ENCODE results near the gene CTDSP2. TPM values are rescaled to one million over a fixed set of nuclear protein-coding genes. Genes with fewer than 3 reads are reported as not detected.
"Not testable (repeated sequence)": the region's sequence is repeated elsewhere in the genome, so short reads cannot be mapped to it uniquely, and the experiment has no call there.

CTDSP2 gene
- total RNA-seq, 1 experiment from 2014 or later: 14.2 TPM

GRCh38 chr12:57821015-57821414 is 25.5 kb downstream of the CTDSP2 start:
- H4K20me1 ChIP-seq (ENCODE audit: insufficient read depth, low read depth, low read length); H3K9me3 ChIP-seq (ENCODE audit: low read length); DNase-seq; H3K9me2 ChIP-seq (replicated peaks; ENCODE audit: insufficient read depth, low read length); H2AFZ ChIP-seq (ENCODE audit: low read length); H3K36me3 ChIP-seq (ENCODE audit: insufficient read depth, low read length); H3K27me3 ChIP-seq (ENCODE audit: low read length); H3K4me2 ChIP-seq (ENCODE audit: low read depth, low read length, poor library complexity, severe bottlenecking); H3K79me2 ChIP-seq (ENCODE audit: low read length); H3K4me1 ChIP-seq (ENCODE audit: low read length); H3K27ac ChIP-seq (ENCODE audit: low read length); H3K4me3 ChIP-seq (ENCODE audit: low read length); H3K9ac ChIP-seq (ENCODE audit: low read length): not testable (repeated sequence)

DNA sequence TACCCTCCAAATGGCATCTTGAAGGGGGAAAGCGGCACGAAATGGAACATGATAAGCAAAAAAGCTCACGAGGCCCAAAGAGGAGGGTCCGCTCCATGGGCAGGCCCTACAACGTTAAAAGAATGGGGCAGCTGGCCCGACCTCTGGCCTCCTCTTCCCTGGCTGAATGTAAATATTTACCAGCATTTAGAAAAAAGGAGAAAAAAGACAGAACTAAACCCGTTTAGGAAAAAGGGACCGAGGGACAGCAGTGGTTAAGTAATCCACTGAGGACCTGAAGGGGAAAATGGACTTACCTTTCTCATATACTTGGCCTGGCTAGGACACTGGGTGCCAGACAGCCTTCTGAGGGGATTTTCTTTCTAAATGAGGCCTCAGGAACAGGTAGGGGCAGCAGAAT is 26.4 kb downstream of the CTDSP2 start:
- H4K20me1 ChIP-seq (ENCODE audit: insufficient read depth, low read depth, low read length); H3K27ac ChIP-seq (ENCODE audit: low read length); DNase-seq; H3K4me2 ChIP-seq (ENCODE audit: low read depth, low read length, poor library complexity, severe bottlenecking); H3K4me3 ChIP-seq (ENCODE audit: low read length); H3K79me2 ChIP-seq (ENCODE audit: low read length); H3K9ac ChIP-seq (ENCODE audit: low read length); H3K9me2 ChIP-seq (replicated peaks; ENCODE audit: insufficient read depth, low read length); H3K27me3 ChIP-seq (ENCODE audit: low read length); H3K36me3 ChIP-seq (ENCODE audit: insufficient read depth, low read length); H2AFZ ChIP-seq (ENCODE audit: low read length); H3K4me1 ChIP-seq (ENCODE audit: low read length); H3K9me3 ChIP-seq (ENCODE audit: low read length): not testable (repeated sequence)

DNA sequence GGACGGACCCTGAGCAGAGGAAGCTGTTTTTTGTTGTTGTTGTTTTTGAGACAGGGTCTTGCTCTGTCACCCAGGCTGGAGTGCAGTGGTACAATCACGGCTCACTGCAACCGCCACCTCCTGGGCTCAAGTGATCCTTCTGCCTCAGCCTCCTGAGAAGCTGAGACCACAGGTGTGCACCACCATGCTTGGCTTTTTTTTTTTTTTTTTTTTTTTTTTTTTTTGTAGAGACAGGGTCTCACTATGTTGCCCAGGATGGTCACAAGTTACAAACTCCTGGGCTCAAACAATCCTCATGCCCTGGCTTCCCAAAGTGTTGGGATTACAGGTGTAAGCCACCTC is 28.6 kb downstream of the CTDSP2 start:
- not testable (repeated sequence) for H4K20me1 ChIP-seq (ENCODE audit: insufficient read depth, low read depth, low read length); H3K9me3 ChIP-seq (ENCODE audit: low read length); H3K79me2 ChIP-seq (ENCODE audit: low read length); H3K4me2 ChIP-seq (ENCODE audit: low read depth, low read length, poor library complexity, severe bottlenecking); H2AFZ ChIP-seq (ENCODE audit: low read length); H3K4me1 ChIP-seq (ENCODE audit: low read length); DNase-seq; H3K9ac ChIP-seq (ENCODE audit: low read length); H3K4me3 ChIP-seq (ENCODE audit: low read length); H3K27me3 ChIP-seq (ENCODE audit: low read length); H3K9me2 ChIP-seq (replicated peaks; ENCODE audit: insufficient read depth, low read length); H3K36me3 ChIP-seq (ENCODE audit: insufficient read depth, low read length); H3K27ac ChIP-seq (ENCODE audit: low read length)

DNA sequence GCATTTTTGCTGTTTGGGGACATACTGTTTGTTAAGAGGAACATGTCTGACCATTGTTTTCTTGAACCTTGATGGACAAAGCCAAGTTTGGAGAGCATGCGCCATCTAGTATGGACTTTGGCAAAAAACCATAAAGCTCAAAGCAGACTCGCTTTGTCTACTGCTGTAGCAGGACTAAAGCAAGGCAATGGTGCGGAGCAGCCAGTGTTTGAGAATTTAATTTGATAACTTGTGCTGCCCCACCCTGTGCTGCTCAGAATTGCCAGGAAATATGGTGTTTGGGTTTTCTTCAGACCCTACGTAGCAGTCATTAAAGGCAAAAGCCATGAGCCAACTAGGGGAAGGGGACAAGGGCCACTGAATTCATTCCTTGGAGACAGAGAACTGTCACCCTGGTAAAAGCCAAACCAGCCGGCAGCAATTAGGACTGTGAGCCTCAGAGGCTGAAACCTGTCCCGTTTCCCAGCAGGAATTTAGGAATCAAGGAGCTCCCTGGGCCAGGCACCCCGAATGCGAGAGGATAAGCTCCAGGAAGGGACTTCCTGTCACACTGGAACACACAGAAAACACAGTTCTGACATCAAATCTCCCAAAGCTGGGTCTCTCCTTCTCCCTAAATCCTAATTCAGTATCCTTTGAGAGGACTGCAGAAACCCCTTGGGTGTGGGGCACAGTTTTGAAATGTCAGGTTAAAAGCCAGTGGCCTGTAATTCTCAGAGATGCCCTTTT is 29.1 kb downstream of the CTDSP2 start:
- peaks cover 6% of the 10 kb centered on the region for H3K4me1 ChIP-seq (ENCODE audit: low read length)
- H3K4me3 ChIP-seq (ENCODE audit: low read length): no peak overlapping the region
- DNase-seq: no peak
- no peaks in the 10 kb centered on the region for H3K9me3 ChIP-seq (ENCODE audit: low read length)
- H3K4me2 ChIP-seq (ENCODE audit: low read depth, low read length, poor library complexity, severe bottlenecking): no peak overlapping the region
- H4K20me1 ChIP-seq (ENCODE audit: insufficient read depth, low read depth, low read length): no peaks in the 10 kb centered on the region
- H3K27ac ChIP-seq (ENCODE audit: low read length): no peak overlapping the region
- H3K79me2 ChIP-seq (ENCODE audit: low read length): no peaks in the 10 kb centered on the region
- no peaks in the 10 kb centered on the region for H3K36me3 ChIP-seq (ENCODE audit: insufficient read depth, low read length)
- H3K9me2 ChIP-seq (replicated peaks; ENCODE audit: insufficient read depth, low read length): no peaks in the 10 kb centered on the region
- H2AFZ ChIP-seq (ENCODE audit: low read length): no peak overlapping the region
- no peak overlapping the region for H3K9ac ChIP-seq (ENCODE audit: low read length)
- H3K27me3 ChIP-seq (ENCODE audit: low read length): no peaks in the 10 kb centered on the region

DNA sequence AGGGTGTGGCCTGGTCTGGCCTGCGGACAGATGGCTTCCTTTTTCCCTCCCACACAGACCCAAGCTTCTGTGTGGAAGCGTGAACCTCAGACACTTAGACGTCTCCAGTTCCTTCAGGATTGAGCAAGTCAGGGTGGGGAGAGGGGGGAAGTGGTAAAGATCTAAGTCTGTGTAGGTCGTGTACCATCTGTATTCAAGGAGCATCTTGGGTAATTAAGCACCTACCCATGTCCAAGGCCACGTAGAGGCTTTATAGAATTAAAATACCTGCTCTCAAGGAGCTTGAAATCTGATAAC is 29.7 kb downstream of the CTDSP2 start:
- no peaks in the 10 kb centered on the region for H3K36me3 ChIP-seq (ENCODE audit: insufficient read depth, low read length)
- no peak for DNase-seq
- no peak overlapping the region for H2AFZ ChIP-seq (ENCODE audit: low read length)
- no peak overlapping the region for H3K27ac ChIP-seq (ENCODE audit: low read length)
- H3K9me2 ChIP-seq (replicated peaks; ENCODE audit: insufficient read depth, low read length): no peaks in the 10 kb centered on the region
- H3K27me3 ChIP-seq (ENCODE audit: low read length): no peaks in the 10 kb centered on the region
- H3K79me2 ChIP-seq (ENCODE audit: low read length): no peaks in the 10 kb centered on the region
- H3K4me2 ChIP-seq (ENCODE audit: low read depth, low read length, poor library complexity, severe bottlenecking): no peak overlapping the region
- H3K9ac ChIP-seq (ENCODE audit: low read length): no peak overlapping the region
- no peaks in the 10 kb centered on the region for H4K20me1 ChIP-seq (ENCODE audit: insufficient read depth, low read depth, low read length)
- no peaks in the 10 kb centered on the region for H3K9me3 ChIP-seq (ENCODE audit: low read length)
- H3K4me1 ChIP-seq (ENCODE audit: low read length): peaks cover 6% of the 10 kb centered on the region
- no peak overlapping the region for H3K4me3 ChIP-seq (ENCODE audit: low read length)

DNA sequence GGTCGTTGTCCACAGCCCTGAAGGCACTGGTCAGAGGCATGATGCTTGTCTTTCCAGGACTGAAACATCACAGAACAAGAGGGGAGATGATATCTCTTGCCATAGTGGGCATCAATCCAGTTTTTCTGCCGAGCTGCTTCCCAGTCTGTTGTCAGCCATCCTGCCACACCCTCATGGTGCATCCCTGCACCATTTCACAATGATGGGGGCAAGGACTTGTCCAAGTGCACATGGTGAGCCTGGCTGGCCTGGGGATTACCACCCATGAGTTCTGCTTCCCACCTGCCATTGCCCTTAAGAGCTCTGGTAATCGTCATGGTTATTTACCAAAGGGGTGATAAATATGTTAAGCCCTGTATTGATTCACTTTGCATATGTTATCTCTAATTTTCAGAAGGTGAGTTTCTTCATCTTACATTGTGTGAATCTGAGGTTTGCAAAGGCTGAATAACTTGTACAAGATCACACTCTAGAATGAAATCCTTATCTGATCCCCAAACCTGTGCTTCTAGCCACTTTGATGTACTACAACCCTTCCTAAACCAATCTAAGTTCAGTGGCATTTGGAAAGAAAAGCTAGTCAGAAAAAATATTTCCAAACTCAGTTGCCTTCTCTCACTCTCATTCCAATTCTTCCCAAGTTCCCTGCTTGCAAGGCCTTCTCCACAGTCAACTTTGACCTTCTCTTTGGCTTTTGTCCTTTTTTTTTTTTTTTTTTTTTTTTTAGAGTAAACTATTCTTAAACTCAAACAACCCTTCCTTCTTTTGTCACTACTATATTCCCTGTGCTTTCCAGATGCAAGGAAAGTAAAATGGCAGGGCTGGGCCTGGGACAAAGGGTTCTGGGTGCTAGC is 30.3 kb downstream of the CTDSP2 start:
- H3K27me3 ChIP-seq (ENCODE audit: low read length): no peaks in the 10 kb centered on the region

DNA sequence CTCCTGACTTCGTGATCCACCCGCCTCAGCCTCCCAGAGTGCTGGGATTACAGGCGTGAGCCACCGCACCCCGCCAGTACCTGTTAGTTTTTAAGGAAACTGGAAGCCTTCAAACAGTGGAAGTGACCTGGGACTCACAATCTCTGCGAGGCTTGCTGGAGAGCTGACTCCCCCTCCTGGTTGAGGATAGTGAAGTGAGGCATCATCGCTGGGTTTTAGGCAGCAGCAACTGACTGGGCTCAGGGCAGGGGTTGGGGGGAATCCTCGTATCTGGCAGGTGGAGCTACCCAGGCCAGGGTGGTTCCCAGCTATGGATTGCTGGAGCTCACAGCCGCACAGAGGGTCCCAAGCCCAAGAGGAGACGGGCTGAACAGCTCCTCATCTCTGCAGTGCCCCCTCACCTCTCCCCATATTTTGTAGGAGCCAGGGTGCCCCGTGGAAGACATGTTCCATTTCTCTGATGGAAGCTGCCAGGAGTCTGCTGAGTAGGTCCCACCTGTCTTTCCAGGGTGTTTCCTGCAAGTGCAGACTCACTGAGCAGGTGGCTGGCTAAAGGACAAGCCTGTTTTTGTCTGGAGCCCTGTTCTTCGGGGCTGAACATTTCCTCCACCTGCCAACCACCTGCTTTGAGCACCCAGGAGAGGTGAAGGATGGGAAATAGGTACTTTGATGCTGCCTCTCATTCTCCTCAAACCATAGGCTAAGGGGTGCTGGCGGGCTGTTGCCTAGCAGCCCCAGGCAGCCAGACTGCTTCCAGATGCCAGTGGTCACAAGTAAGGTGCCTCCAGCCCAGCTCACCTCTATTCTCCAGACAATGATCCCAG is 31.1 kb downstream of the CTDSP2 start:
- H4K20me1 ChIP-seq (ENCODE audit: insufficient read depth, low read depth, low read length): no peaks in the 10 kb centered on the region
- no peak overlapping the region for H3K27ac ChIP-seq (ENCODE audit: low read length)
- no peaks in the 10 kb centered on the region for H3K27me3 ChIP-seq (ENCODE audit: low read length)
- H2AFZ ChIP-seq (ENCODE audit: low read length): no peak overlapping the region
- no peaks in the 10 kb centered on the region for H3K36me3 ChIP-seq (ENCODE audit: insufficient read depth, low read length)
- peaks cover 6% of the 10 kb centered on the region for H3K4me1 ChIP-seq (ENCODE audit: low read length)
- H3K9me2 ChIP-seq (replicated peaks; ENCODE audit: insufficient read depth, low read length): no peaks in the 10 kb centered on the region
- H3K79me2 ChIP-seq (ENCODE audit: low read length): no peaks in the 10 kb centered on the region
- no peak overlapping the region for H3K4me3 ChIP-seq (ENCODE audit: low read length)
- no peak overlapping the region for H3K9ac ChIP-seq (ENCODE audit: low read length)
- no peak overlapping the region for H3K4me2 ChIP-seq (ENCODE audit: low read depth, low read length, poor library complexity, severe bottlenecking)
- H3K9me3 ChIP-seq (ENCODE audit: low read length): no peaks in the 10 kb centered on the region
- peak; percentile 48 for DNase-seq

More for the DNA sequence above, 30.3 kb downstream of the CTDSP2 start:
- Histone ChIP-seq H2AFZ (ENCODE audit: low read length) (no peak overlapping the region), H3K9ac (ENCODE audit: low read length) (no peak overlapping the region), H3K4me3 (ENCODE audit: low read length) (no peak overlapping the region), H3K36me3 (ENCODE audit: insufficient read depth, low read length) (no peaks in the 10 kb centered on the region), H3K9me3 (ENCODE audit: low read length) (no peaks in the 10 kb centered on the region), H3K27ac (ENCODE audit: low read length) (no peak overlapping the region), H3K4me2 (ENCODE audit: low read depth, low read length, poor library complexity, severe bottlenecking) (no peak overlapping the region), H3K4me1 (ENCODE audit: low read length) (peaks cover 6% of the 10 kb centered on the region), H4K20me1 (ENCODE audit: insufficient read depth, low read depth, low read length) (no peaks in the 10 kb centered on the region), H3K9me2 (replicated peaks; ENCODE audit: insufficient read depth, low read length) (no peaks in the 10 kb centered on the region), H3K79me2 (ENCODE audit: low read length) (no peaks in the 10 kb centered on the region)
- DNase-seq: no peak
